RWPE1 (cell line): Measurements from ENCODE around the gene CEP43.

ENCODE experiments used
- CTCF ChIA-PET: fragments of 350-600 bp; sonication (Branson Sonifier 250); formaldehyde crosslinking; extraction: SDS; loops from one replicate; lab custom pipeline; 2021; lab: Yijun Ruan, JAX
- POLR2A ChIA-PET: fragments of 400-600 bp; formaldehyde crosslinking; extraction: SDS; loops from one replicate; lab custom pipeline; 2020; ENCODE audit warnings: antibody characterized with exemption; ENCODE audit not compliant: low non-redundant PET; lab: Yijun Ruan, JAX
- DNase-seq: peaks from one replicate; pipeline ENCODE4 v3.0.0; 2012; ENCODE audit warnings: low spot score
- H3K27ac ChIP-seq: fragments of 450-650 bp; 2 replicates; pipeline ENCODE4 v1.5.1; 2017
- CTCF ChIP-seq: fragments of 450-650 bp; conservative IDR thresholded peaks from 2 replicates; pipeline ENCODE4 v1.5.1; 2017; ENCODE audit warnings: low read depth, mild to moderate bottlenecking

The CEP43 gene

GRCh38 chr6:166999884-167000253 lies 672 bp downstream of the CEP43 start:
- no peak for TF ChIP-seq CTCF
- ChIA-PET CTCF (interaction anchor here (1.6 to 2.1 kb wide), 2 partner anchors 142 to 143 kb away, joined by 4 to 5 read pairs; no protein-coding TSS in a partner anchor), POLR2A (interaction anchor here (0.6 kb wide), 1 partner anchor 12 kb away, joined by 3 read pairs; no protein-coding TSS in a partner anchor)
- DNase-seq, result no peak
- H3K27ac ChIP-seq, result peak overlapping the region; percentile 81

- CTCF ChIA-PET, result no interaction called here
- TF ChIP-seq CTCF, result no peak
- no peak overlapping the region for H3K27ac ChIP-seq
These were observed 1.6 kb downstream of the CEP43 start for GRCh38 chr6:167000759-167001158.

GRCh38 chr6:167005350-167006159 lies 6.4 kb downstream of the CEP43 start:
- POLR2A ChIA-PET, result no interaction called here
- TF ChIP-seq CTCF, result no peak
- H3K27ac ChIP-seq, result no peak overlapping the region
- no peak for DNase-seq
- CTCF ChIA-PET, result no interaction called here

More at GRCh38 chr6:167000759-167001158, 1.6 kb downstream of the CEP43 start:
- POLR2A ChIA-PET, result no interaction called here
- DNase-seq, result no peak

GRCh38 chr6:167007985-167008384 lies 8.8 kb downstream of the CEP43 start:
- CTCF ChIA-PET, result interaction anchor here (0.7 kb wide), 1 partner anchor 601 kb away, joined by 3 read pairs; no protein-coding TSS in a partner anchor
- no peak for DNase-seq
- no peak overlapping the region for H3K27ac ChIP-seq
- POLR2A ChIA-PET, result no interaction called here
- TF ChIP-seq CTCF, result no peak

GRCh38 chr6:167013067-167013466 lies 13.9 kb downstream of the CEP43 start:
- H3K27ac ChIP-seq, result no peak overlapping the region
- ChIA-PET CTCF (no interaction called here), POLR2A (no interaction called here)
- no peak for TF ChIP-seq CTCF
- DNase-seq, result no peak

GRCh38 chr6:167013946-167014345 lies 14.7 kb downstream of the CEP43 start:
- ChIA-PET CTCF (no interaction called here), POLR2A (no interaction called here)
- H3K27ac ChIP-seq, result no peak overlapping the region
- TF ChIP-seq CTCF, result no peak
- no peak for DNase-seq
